Ascending aorta (tissue), 2 donors: ENCODE data around the gene EXOSC3. TPM values are rescaled to one million over a fixed set of nuclear protein-coding genes. Genes with fewer than 3 reads are reported as not detected.

Source experiments
- DNase-seq, 2 donors: peaks; one replicate each; pipeline ENCODE4 v3.0.0-alpha.2; 2019; ENCODE audit warnings: low spot score in 2 of 2
- H3K27ac ChIP-seq, 2 donors: fragments of 200-600 bp; sonication (generic); one replicate each; pipeline ENCODE4 v1.5.1; 2016 to 2017; ENCODE audit warnings: mild to moderate bottlenecking in 1 of 2
- H3K27me3 ChIP-seq: fragments of 200-600 bp; sonication (generic); one replicate; pipeline ENCODE4 v1.5.1; 2017
- H3K36me3 ChIP-seq, 2 donors: fragments of 200-600 bp; sonication (generic); one replicate each; pipeline ENCODE4 v1.5.1; 2016
- H3K4me1 ChIP-seq, 2 donors: fragments of 200-600 bp; sonication (generic); one replicate each; pipeline ENCODE4 v1.5.1; 2016 to 2017; ENCODE audit warnings: mild to moderate bottlenecking in 1 of 2
- H3K4me3 ChIP-seq, 2 donors: fragments of 200-600 bp; sonication (generic); one replicate each; pipeline ENCODE4 v1.5.1; 2016 to 2017; ENCODE audit warnings: mild to moderate bottlenecking in 1 of 2
- H3K9me3 ChIP-seq, 2 donors: fragments of 200-600 bp; sonication (generic); one replicate each; pipeline ENCODE4 v1.5.1; 2016
- intact Hi-C: fragments of 100-400 bp; cut with DNase I; formaldehyde crosslinking; loops from one replicate; pipeline ENCODE4 v1.15.1; 2023
- total RNA-seq: library from RNA; depleted of rRNA; stranded (reverse); fragments of >200 nt; gene quantifications from one replicate; pipeline ENCODE4 v1.1.0, GENCODE V29; 2016
- TF ChIP-seq, protein P1 (sequence below), 3 experiments: fragments of 200-600 bp in 2 of 3; fragments of 450-650 bp in 1 of 3; sonication (generic) in 2 of 3; IDR thresholded peaks; one replicate each; pipeline ENCODE4 v1.5.1; 2016 to 2019; ENCODE audit warnings: antibody characterized with exemption in 3 of 3, mild to moderate bottlenecking in 1 of 3, moderate library complexity in 1 of 3

Gene EXOSC3
- total RNA-seq, 1 donor from 2014 or later, result 9.0 TPM

DNA sequence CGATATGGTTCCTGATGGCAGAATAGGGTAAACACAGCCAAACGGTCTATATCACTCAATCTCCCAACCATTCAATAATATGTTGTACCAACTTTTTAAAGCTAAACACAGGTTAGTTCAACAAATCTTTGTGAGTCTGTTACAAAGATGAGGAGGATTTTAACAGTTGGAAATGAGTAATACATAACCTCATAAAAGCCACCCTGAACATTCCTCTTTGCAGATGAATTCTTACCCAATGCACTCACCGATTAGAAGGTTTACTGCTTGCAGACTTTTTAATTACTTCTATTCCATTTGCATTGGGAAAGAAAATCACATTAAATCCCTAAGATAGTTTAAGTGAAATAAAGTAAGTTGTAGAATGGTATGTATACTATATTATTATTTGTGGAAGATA, 54.6 kb downstream of the EXOSC3 start:
- H3K36me3 ChIP-seq, result no peaks in the 10 kb centered on the region
- no peaks in the 10 kb centered on the region for H3K4me1 ChIP-seq
- no peak overlapping the region for H3K27ac ChIP-seq
- no peaks in the 10 kb centered on the region for H3K9me3 ChIP-seq
- intact Hi-C loops, result no loop called here
- DNase-seq, result no peak
- TF ChIP-seq, protein P1, sequence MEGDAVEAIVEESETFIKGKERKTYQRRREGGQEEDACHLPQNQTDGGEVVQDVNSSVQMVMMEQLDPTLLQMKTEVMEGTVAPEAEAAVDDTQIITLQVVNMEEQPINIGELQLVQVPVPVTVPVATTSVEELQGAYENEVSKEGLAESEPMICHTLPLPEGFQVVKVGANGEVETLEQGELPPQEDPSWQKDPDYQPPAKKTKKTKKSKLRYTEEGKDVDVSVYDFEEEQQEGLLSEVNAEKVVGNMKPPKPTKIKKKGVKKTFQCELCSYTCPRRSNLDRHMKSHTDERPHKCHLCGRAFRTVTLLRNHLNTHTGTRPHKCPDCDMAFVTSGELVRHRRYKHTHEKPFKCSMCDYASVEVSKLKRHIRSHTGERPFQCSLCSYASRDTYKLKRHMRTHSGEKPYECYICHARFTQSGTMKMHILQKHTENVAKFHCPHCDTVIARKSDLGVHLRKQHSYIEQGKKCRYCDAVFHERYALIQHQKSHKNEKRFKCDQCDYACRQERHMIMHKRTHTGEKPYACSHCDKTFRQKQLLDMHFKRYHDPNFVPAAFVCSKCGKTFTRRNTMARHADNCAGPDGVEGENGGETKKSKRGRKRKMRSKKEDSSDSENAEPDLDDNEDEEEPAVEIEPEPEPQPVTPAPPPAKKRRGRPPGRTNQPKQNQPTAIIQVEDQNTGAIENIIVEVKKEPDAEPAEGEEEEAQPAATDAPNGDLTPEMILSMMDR (IDR thresholded peaks at IDR 0.05), result no peak
- H3K27me3 ChIP-seq, result no peaks in the 10 kb centered on the region
- no peak overlapping the region for H3K4me3 ChIP-seq

Other genes starting within 250 kb of the EXOSC3 start
- 8.2 TPM for gene FBXO10, start 208.7 kb downstream of the EXOSC3 start, total RNA-seq
- 64.5 TPM for gene TOMM5, start 192.5 kb downstream of the EXOSC3 start, total RNA-seq
- gene FRMPD1, start 134.1 kb downstream of the EXOSC3 start, total RNA-seq, result not detected
- gene TRMT10B, start 31.3 kb downstream of the EXOSC3 start, total RNA-seq, result 0.53 TPM
- gene DCAF10, start 15.7 kb upstream of the EXOSC3 start, total RNA-seq, result 23.5 TPM
- gene SLC25A51, start 119.1 kb upstream of the EXOSC3 start, total RNA-seq, result 5.9 TPM